K562 (cell line): ENCODE measurements around the gene ARHGAP33. TPM values are rescaled to one million over a fixed set of nuclear protein-coding genes. Genes with fewer than 3 reads are reported as not detected.

Experiments
- CBFA2T2 ChIP-seq: fragments of 450-650 bp; conservative IDR thresholded peaks from 2 replicates; pipeline ENCODE4 v1.6.1; 2017; ENCODE audit warnings: mild to moderate bottlenecking
- CBX2 ChIP-seq: fragments of 200-600 bp; sonication (generic); IDR thresholded peaks from one replicate; pipeline ENCODE4 v1.6.1; 2012; ENCODE audit warnings: mild to moderate bottlenecking, low read length, inconsistent platforms; ENCODE audit not compliant: insufficient read depth, poor library complexity, severe bottlenecking
- CBX8 ChIP-seq: fragments of 200-600 bp; sonication (generic); IDR thresholded peaks from 2 replicates; pipeline ENCODE4 v1.6.1; 2012; ENCODE audit warnings: borderline replicate concordance, mixed run types, low read depth, mild to moderate bottlenecking, moderate library complexity, mixed read lengths, low read length, control low read depth, inconsistent platforms; ENCODE audit not compliant: poor library complexity, severe bottlenecking; ENCODE audit errors: extremely low read depth
- DACH1 ChIP-seq: fragments of 450-650 bp; IDR thresholded peaks from 2 replicates; pipeline ENCODE4 v1.6.1; 2018; ENCODE audit not compliant: partially characterized antibody
- DDX20 ChIP-seq: fragments of 450-650 bp; IDR thresholded peaks from 2 replicates; pipeline ENCODE4 v1.6.1; 2016; ENCODE audit warnings: missing genetic modification characterization, low read depth, mild to moderate bottlenecking, missing compliant biosample characterization, moderate library complexity
- EP400 ChIP-seq: fragments of 450-650 bp; IDR thresholded peaks from 2 replicates; pipeline ENCODE4 v1.6.1; 2017; ENCODE audit warnings: antibody characterized with exemption, mild to moderate bottlenecking, moderate library complexity
- HMGN3 ChIP-seq: IDR thresholded peaks from 2 replicates; pipeline ENCODE4 v1.6.1; 2011; ENCODE audit warnings: borderline replicate concordance, low read depth, mild to moderate bottlenecking, mixed read lengths, low read length; ENCODE audit not compliant: insufficient read length; ENCODE audit errors: extremely low read depth
- KDM2B ChIP-seq: fragments of 250-450 bp; sonication (Bioruptor Pico); IDR thresholded peaks from 2 replicates; pipeline ENCODE4 v1.8.0; 2021; ENCODE audit warnings: mild to moderate bottlenecking, moderate library complexity
- MYC ChIP-seq, 2 experiments: fragments of 250-450 bp in 1 of 2; sonication (Bioruptor Pico) in 1 of 2; IDR thresholded peaks; 2 replicates each; pipeline versions ENCODE4 v1.5.1 to v1.6.1; 2012 to 2021; ENCODE audit warnings: low read depth in 2 of 2, borderline replicate concordance in 1 of 2, improper control_type of control experiment in 1 of 2, low read length in 1 of 2, mild to moderate bottlenecking in 1 of 2, moderate library complexity in 1 of 2
- NUFIP1 ChIP-seq: fragments of 450-650 bp; IDR thresholded peaks from 2 replicates; pipeline ENCODE4 v1.6.1; 2018; ENCODE audit not compliant: partially characterized antibody
- TEAD4 ChIP-seq, 2 experiments: sonication (generic) in 1 of 2; formaldehyde crosslinking in 1 of 2; IDR thresholded peaks; 2 replicates each; pipeline versions ENCODE4 v1.6.1 to v1.8.0; 2012 to 2022; ENCODE audit warnings: borderline replicate concordance in 1 of 2, inconsistent platforms in 1 of 2, low read length in 1 of 2, mild to moderate bottlenecking in 1 of 2, missing genetic modification reagents in 1 of 2
- ZNF696 ChIP-seq: fragments of 250-450 bp; sonication (Bioruptor Pico); conservative IDR thresholded peaks from 2 replicates; pipeline ENCODE4 v1.4.0; 2020; ENCODE audit warnings: mild to moderate bottlenecking, moderate library complexity
- polyA plus RNA-seq, 8 experiments: library from polyadenylated mRNA; depleted of rRNA in 4 of 8; stranded (reverse) in 5 of 8; unstranded in 3 of 8; fragments of >200 nt; fragmentation: Nextera tagmentation in 2 of 8; fragmentation: Illumina TruSeq in 1 of 8; extraction: Ambion mirVana in 2 of 8; extraction: Trizol in 1 of 8; gene quantifications; 2 replicates each; pipeline versions ENCODE4 v1.2.1 to v1.2.3, GENCODE V29; 2011 to 2014; ENCODE audit warnings: inconsistent platforms in 1 of 8, missing spikeins in 1 of 8
- total RNA-seq, 7 experiments: library from RNA; depleted of rRNA in 6 of 7; stranded (reverse); fragments of >200 nt in 6 of 7; fragmentation: Illumina TruSeq in 2 of 7; extraction: Trizol in 2 of 7; gene quantifications; 2 replicates each; pipeline versions ENCODE4 v1.2.1 to v1.2.3, GENCODE V29; 2011 to 2021; ENCODE audit warnings: low replicate concordance in 1 of 7
- TF ChIP-seq, protein P1 (sequence below): fragments of 450-650 bp; formaldehyde crosslinking; conservative IDR thresholded peaks from 2 replicates; pipeline ENCODE4 v1.4.0; 2022; ENCODE audit warnings: mild to moderate bottlenecking, missing genetic modification characterization
- TF ChIP-seq, protein P2 (sequence below): sonication (generic); formaldehyde crosslinking; IDR thresholded peaks from 2 replicates; pipeline ENCODE4 v1.5.0; 2020; ENCODE audit warnings: missing genetic modification reagents
- TF ChIP-seq, protein P3 (sequence below): IDR thresholded peaks from 2 replicates; pipeline ENCODE4 v1.6.1; 2016; ENCODE audit warnings: missing genetic modification characterization, missing compliant biosample characterization
- TF ChIP-seq, protein P4 (sequence below): sonication (generic); formaldehyde crosslinking; IDR thresholded peaks from 2 replicates; pipeline ENCODE4 v1.8.0; 2023; ENCODE audit warnings: missing genetic modification reagents, mild to moderate bottlenecking, borderline replicate concordance

Gene ARHGAP33
- total and polyA plus RNA-seq, 9 of the 15 experiments (the other 6 are each of a cell fraction or from before 2014, with no cell fraction given) = 0.06 to 26.6 (median 1.6) TPM; not detected in 1

DNA sequence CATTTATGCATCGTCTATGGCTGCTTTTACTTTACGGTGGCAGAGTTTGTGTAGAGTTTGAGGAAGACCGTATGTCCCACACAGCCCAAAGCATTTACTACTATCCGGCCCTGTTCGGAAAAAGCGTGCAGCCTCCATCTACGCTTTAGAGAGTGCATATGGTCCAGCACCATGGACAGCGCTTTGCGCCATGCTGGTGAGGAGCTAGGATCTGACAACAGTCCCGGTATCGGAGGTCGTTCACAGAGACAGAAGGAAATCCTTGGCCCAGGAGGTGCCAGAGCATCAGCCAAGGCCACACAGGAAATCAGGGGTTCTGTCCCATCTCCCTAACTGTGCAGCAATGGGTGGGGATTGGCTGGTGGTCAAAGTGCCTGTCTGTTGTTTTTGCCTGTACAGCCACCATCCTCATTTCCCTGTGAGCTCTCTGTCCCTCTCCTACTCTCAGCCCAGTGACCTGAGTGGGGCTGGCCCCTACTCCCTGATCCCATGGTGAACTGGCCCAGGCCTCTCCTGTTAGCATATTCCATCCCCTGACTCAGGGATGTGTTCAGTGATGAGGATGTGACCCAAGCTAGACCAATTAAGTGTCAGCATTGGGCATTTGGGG lies 53.4 kb downstream of the ARHGAP33 start (continued):
- TF ChIP-seq, protein P1, sequence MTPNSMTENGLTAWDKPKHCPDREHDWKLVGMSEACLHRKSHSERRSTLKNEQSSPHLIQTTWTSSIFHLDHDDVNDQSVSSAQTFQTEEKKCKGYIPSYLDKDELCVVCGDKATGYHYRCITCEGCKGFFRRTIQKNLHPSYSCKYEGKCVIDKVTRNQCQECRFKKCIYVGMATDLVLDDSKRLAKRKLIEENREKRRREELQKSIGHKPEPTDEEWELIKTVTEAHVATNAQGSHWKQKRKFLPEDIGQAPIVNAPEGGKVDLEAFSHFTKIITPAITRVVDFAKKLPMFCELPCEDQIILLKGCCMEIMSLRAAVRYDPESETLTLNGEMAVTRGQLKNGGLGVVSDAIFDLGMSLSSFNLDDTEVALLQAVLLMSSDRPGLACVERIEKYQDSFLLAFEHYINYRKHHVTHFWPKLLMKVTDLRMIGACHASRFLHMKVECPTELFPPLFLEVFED (CRISPR knock-in tag) = no peak
- TF ChIP-seq CBX8 (no peak), EP400 (no peak), MYC (IDR thresholded peaks at IDR 0.05; ENCODE audit: low read depth, low read length) (peak; percentile 66; the same call in 1 of the 2 replicates), MYC (CRISPR knock-in tag; IDR thresholded peaks at IDR 0.05; ENCODE audit: borderline replicate concordance, low read depth) (no peak), ZNF696 (CRISPR knock-in tag) (no peak), TEAD4 (IDR thresholded peaks at IDR 0.05; ENCODE audit: low read length) (no peak), TEAD4 (CRISPR knock-in tag; IDR thresholded peaks at IDR 0.05; ENCODE audit: borderline replicate concordance) (peak; percentile 52; the same call in 1 of the 2 replicates), CBX2 (no peak), HMGN3 (no peak), DACH1 (no peak), DDX20 (tag) (no peak), CBFA2T2 (no peak), NUFIP1 (no peak), KDM2B (CRISPR knock-in tag) (no peak)
- TF ChIP-seq, protein P2, sequence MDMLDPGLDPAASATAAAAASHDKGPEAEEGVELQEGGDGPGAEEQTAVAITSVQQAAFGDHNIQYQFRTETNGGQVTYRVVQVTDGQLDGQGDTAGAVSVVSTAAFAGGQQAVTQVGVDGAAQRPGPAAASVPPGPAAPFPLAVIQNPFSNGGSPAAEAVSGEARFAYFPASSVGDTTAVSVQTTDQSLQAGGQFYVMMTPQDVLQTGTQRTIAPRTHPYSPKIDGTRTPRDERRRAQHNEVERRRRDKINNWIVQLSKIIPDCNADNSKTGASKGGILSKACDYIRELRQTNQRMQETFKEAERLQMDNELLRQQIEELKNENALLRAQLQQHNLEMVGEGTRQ (CRISPR knock-in tag) = no peak
- TF ChIP-seq, protein P3, sequence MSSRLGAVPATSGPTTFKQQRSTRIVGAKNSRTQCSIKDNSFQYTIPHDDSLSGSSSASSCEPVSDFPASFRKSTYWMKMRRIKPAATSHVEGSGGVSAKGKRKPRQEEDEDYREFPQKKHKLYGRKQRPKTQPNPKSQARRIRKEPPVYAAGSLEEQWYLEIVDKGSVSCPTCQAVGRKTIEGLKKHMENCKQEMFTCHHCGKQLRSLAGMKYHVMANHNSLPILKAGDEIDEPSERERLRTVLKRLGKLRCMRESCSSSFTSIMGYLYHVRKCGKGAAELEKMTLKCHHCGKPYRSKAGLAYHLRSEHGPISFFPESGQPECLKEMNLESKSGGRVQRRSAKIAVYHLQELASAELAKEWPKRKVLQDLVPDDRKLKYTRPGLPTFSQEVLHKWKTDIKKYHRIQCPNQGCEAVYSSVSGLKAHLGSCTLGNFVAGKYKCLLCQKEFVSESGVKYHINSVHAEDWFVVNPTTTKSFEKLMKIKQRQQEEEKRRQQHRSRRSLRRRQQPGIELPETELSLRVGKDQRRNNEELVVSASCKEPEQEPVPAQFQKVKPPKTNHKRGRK (tag) = no peak
- TF ChIP-seq, protein P4, sequence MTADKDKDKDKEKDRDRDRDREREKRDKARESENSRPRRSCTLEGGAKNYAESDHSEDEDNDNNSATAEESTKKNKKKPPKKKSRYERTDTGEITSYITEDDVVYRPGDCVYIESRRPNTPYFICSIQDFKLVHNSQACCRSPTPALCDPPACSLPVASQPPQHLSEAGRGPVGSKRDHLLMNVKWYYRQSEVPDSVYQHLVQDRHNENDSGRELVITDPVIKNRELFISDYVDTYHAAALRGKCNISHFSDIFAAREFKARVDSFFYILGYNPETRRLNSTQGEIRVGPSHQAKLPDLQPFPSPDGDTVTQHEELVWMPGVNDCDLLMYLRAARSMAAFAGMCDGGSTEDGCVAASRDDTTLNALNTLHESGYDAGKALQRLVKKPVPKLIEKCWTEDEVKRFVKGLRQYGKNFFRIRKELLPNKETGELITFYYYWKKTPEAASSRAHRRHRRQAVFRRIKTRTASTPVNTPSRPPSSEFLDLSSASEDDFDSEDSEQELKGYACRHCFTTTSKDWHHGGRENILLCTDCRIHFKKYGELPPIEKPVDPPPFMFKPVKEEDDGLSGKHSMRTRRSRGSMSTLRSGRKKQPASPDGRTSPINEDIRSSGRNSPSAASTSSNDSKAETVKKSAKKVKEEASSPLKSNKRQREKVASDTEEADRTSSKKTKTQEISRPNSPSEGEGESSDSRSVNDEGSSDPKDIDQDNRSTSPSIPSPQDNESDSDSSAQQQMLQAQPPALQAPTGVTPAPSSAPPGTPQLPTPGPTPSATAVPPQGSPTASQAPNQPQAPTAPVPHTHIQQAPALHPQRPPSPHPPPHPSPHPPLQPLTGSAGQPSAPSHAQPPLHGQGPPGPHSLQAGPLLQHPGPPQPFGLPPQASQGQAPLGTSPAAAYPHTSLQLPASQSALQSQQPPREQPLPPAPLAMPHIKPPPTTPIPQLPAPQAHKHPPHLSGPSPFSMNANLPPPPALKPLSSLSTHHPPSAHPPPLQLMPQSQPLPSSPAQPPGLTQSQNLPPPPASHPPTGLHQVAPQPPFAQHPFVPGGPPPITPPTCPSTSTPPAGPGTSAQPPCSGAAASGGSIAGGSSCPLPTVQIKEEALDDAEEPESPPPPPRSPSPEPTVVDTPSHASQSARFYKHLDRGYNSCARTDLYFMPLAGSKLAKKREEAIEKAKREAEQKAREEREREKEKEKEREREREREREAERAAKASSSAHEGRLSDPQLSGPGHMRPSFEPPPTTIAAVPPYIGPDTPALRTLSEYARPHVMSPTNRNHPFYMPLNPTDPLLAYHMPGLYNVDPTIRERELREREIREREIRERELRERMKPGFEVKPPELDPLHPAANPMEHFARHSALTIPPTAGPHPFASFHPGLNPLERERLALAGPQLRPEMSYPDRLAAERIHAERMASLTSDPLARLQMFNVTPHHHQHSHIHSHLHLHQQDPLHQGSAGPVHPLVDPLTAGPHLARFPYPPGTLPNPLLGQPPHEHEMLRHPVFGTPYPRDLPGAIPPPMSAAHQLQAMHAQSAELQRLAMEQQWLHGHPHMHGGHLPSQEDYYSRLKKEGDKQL (CRISPR knock-in tag) = no peak
